ENCODE results near the gene B4GALT6.

The B4GALT6 gene

GRCh38 chr18:31633392-31634330 is 50.7 kb downstream of the B4GALT6 start:
- DNase-seq (ENCODE audit: low read depth in 2 of 2): no peak

GRCh38 chr18:31632356-31632755 is 52.0 kb downstream of the B4GALT6 start:
- DNase-seq (ENCODE audit: low read depth in 2 of 2): no peak

- no peak for DNase-seq (ENCODE audit: low read depth in 2 of 2)
Measured at GRCh38 chr18:31631526-31631925, 52.9 kb downstream of the B4GALT6 start.

- no peak for DNase-seq (ENCODE audit: low read depth in 2 of 2)
Measured at GRCh38 chr18:31630549-31630948, 53.8 kb downstream of the B4GALT6 start.

GRCh38 chr18:31626409-31626808 is 58.0 kb downstream of the B4GALT6 start:
- DNase-seq (ENCODE audit: low read depth in 2 of 2): no peak

GRCh38 chr18:31624892-31625640 is 59.3 kb downstream of the B4GALT6 start:
- no peak for DNase-seq (ENCODE audit: low read depth in 2 of 2)

GRCh38 chr18:31619291-31619690 is 65.1 kb downstream of the B4GALT6 start:
- no peak for DNase-seq (ENCODE audit: low read depth in 2 of 2)

GRCh38 chr18:31618801-31619200 is 65.6 kb downstream of the B4GALT6 start:
- no peak for DNase-seq (ENCODE audit: low read depth in 2 of 2)

- no peak for DNase-seq (ENCODE audit: low read depth in 2 of 2)
Measured at GRCh38 chr18:31617031-31617717, 67.2 kb downstream of the B4GALT6 start.

GRCh38 chr18:31616586-31616985 is 67.8 kb downstream of the B4GALT6 start:
- DNase-seq (ENCODE audit: low read depth in 2 of 2): no peak

GRCh38 chr18:31614044-31614443 is 70.3 kb downstream of the B4GALT6 start:
- DNase-seq (ENCODE audit: low read depth in 2 of 2): no peak

- no peak for DNase-seq (ENCODE audit: low read depth in 2 of 2)
Measured at GRCh38 chr18:31612124-31612523, 72.3 kb downstream of the B4GALT6 start.

- DNase-seq (ENCODE audit: low read depth in 2 of 2): no peak
Measured at GRCh38 chr18:31611511-31611910, 72.9 kb downstream of the B4GALT6 start.

GRCh38 chr18:31610286-31611205 is 73.8 kb downstream of the B4GALT6 start:
- no peak for DNase-seq (ENCODE audit: low read depth in 2 of 2)

GRCh38 chr18:31609886-31610285 is 74.5 kb downstream of the B4GALT6 start:
- DNase-seq (ENCODE audit: low read depth in 2 of 2): no peak

- DNase-seq (ENCODE audit: low read depth in 2 of 2): no peak
Measured at GRCh38 chr18:31607384-31607783, 77.0 kb downstream of the B4GALT6 start.

- DNase-seq (ENCODE audit: low read depth in 2 of 2): no peak
Measured at GRCh38 chr18:31606265-31606664, 78.1 kb downstream of the B4GALT6 start.

- no peak for DNase-seq (ENCODE audit: low read depth in 2 of 2)
Measured at GRCh38 chr18:31603315-31603714, 81.1 kb downstream of the B4GALT6 start.

GRCh38 chr18:31598021-31598805 is 86.2 kb downstream of the B4GALT6 start:
- DNase-seq (ENCODE audit: low read depth in 2 of 2): no peak

Data from activated CD4-positive, alpha-beta T cell treated with anti-CD3 and anti-CD28 coated beads for 24 hours (primary cell).